MM.1S (cell line): ENCODE data around the gene ADAMTS2.

Experiments
- DNase-seq: peaks from one replicate; pipeline ENCODE4 v3.0.0-alpha.2; 2015
- H2AFZ ChIP-seq: fragments of 300-600 bp; sonication (generic); 2 replicates; pipeline ENCODE4 v1.6.0; 2016; ENCODE audit warnings: antibody characterized with exemption, low read length
- H3F3A ChIP-seq: fragments of 300-600 bp; sonication (generic); 2 replicates; pipeline ENCODE4 v1.6.1; 2016; ENCODE audit warnings: mild to moderate bottlenecking, antibody characterized with exemption, low read length, moderate library complexity, mixed read lengths; ENCODE audit not compliant: insufficient read depth
- H3K27ac ChIP-seq: fragments of 300-600 bp; sonication (generic); 2 replicates; pipeline ENCODE4 v1.5.1; 2016; ENCODE audit warnings: mild to moderate bottlenecking, low read length
- H3K27me3 ChIP-seq: fragments of 300-600 bp; sonication (generic); replicated peaks from 2 replicates; pipeline ENCODE4 v1.6.0; 2016; ENCODE audit warnings: low read length; ENCODE audit not compliant: insufficient read depth
- H3K36me3 ChIP-seq: fragments of 300-600 bp; sonication (generic); replicated peaks from 2 replicates; pipeline ENCODE4 v1.6.1; 2016; ENCODE audit warnings: mild to moderate bottlenecking, low read length, mixed read lengths; ENCODE audit not compliant: insufficient read depth
- H3K4me1 ChIP-seq: fragments of 300-600 bp; sonication (generic); 2 replicates; pipeline ENCODE4 v1.6.1; 2016; ENCODE audit warnings: low read length, mixed read lengths
- H3K4me2 ChIP-seq: fragments of 300-600 bp; sonication (generic); 2 replicates; pipeline ENCODE4 v1.6.0; 2016; ENCODE audit warnings: low read depth, low read length
- H3K4me3 ChIP-seq: fragments of 300-600 bp; sonication (generic); 2 replicates; pipeline ENCODE4 v1.5.1; 2016; ENCODE audit warnings: low read length, mixed read lengths
- H3K79me2 ChIP-seq: fragments of 300-600 bp; sonication (generic); 2 replicates; pipeline ENCODE4 v1.6.1; 2016; ENCODE audit warnings: mixed run types, low read length, mixed read lengths
- H3K9ac ChIP-seq: fragments of 300-600 bp; sonication (generic); 2 replicates; pipeline ENCODE4 v1.6.1; 2016; ENCODE audit warnings: low read length, mixed read lengths
- H3K9me2 ChIP-seq: fragments of 300-600 bp; sonication (generic); replicated peaks from 2 replicates; pipeline ENCODE4 v1.6.1; 2016; ENCODE audit warnings: mild to moderate bottlenecking, low read length, mixed read lengths; ENCODE audit not compliant: insufficient read depth
- H3K9me3 ChIP-seq: fragments of 300-600 bp; sonication (generic); replicated peaks from 2 replicates; pipeline ENCODE4 v1.6.1; 2016; ENCODE audit warnings: mild to moderate bottlenecking, low read length, mixed read lengths; ENCODE audit not compliant: insufficient read depth
- H4K20me1 ChIP-seq: fragments of 300-600 bp; sonication (generic); 2 replicates; pipeline ENCODE4 v1.6.1; 2016; ENCODE audit warnings: mild to moderate bottlenecking, low read length, moderate library complexity, mixed read lengths; ENCODE audit not compliant: insufficient read depth
- CTCF ChIP-seq: fragments of 300-600 bp; sonication (generic); IDR thresholded peaks from 2 replicates; pipeline ENCODE4 v1.5.1; 2016; ENCODE audit warnings: antibody characterized with exemption, low read length, mixed read lengths
- EZH2 ChIP-seq: fragments of 300-600 bp; sonication (generic); optimal IDR thresholded peaks from 2 replicates; pipeline ENCODE3; 2017; ENCODE audit warnings: low read depth, mild to moderate bottlenecking, antibody characterized with exemption, low read length, mixed read lengths
- EZH2phosphoT487 ChIP-seq: fragments of 300-600 bp; sonication (generic); IDR thresholded peaks from 2 replicates; pipeline ENCODE4 v1.6.1; 2018; ENCODE audit warnings: antibody characterized with exemption, low read length

The ADAMTS2 gene

GRCh38 chr5:179310439-179311090, 34.7 kb downstream of the ADAMTS2 start:
- Histone ChIP-seq H2AFZ (no peak overlapping the region), H3K27me3 (no peaks in the 10 kb centered on the region; the same call in 1 of the 2 replicates), H4K20me1 (no peaks in the 10 kb centered on the region), H3K4me3 (no peak overlapping the region), H3K4me1 (no peaks in the 10 kb centered on the region), H3K79me2 (no peaks in the 10 kb centered on the region), H3K9ac (no peak overlapping the region), H3K9me3 (no peaks in the 10 kb centered on the region), H3K9me2 (no peaks in the 10 kb centered on the region), H3K4me2 (no peak overlapping the region), H3F3A (no peaks in the 10 kb centered on the region), H3K36me3 (no peaks in the 10 kb centered on the region), H3K27ac (no peak overlapping the region)
- no peak for TF ChIP-seq EZH2
- no peak for TF ChIP-seq CTCF
- TF ChIP-seq EZH2phosphoT487: no peak
- DNase-seq: no peak

GRCh38 chr5:179309751-179310320, 35.4 kb downstream of the ADAMTS2 start:
- Histone ChIP-seq H3K4me1 (no peaks in the 10 kb centered on the region), H3K27me3 (no peaks in the 10 kb centered on the region; the same call in 1 of the 2 replicates), H3K4me3 (no peak overlapping the region), H3K79me2 (no peaks in the 10 kb centered on the region), H3K4me2 (no peak overlapping the region), H4K20me1 (no peaks in the 10 kb centered on the region), H3K9me2 (no peaks in the 10 kb centered on the region), H3F3A (no peaks in the 10 kb centered on the region), H3K9me3 (no peaks in the 10 kb centered on the region), H3K9ac (no peak overlapping the region), H3K36me3 (no peaks in the 10 kb centered on the region), H3K27ac (no peak overlapping the region), H2AFZ (no peak overlapping the region)
- no peak for DNase-seq
- TF ChIP-seq EZH2phosphoT487 (no peak), EZH2 (no peak), CTCF (no peak)

- H3K4me3 ChIP-seq: no peak overlapping the region
- H3K9me2 ChIP-seq: no peaks in the 10 kb centered on the region
- H3F3A ChIP-seq: no peaks in the 10 kb centered on the region
- H3K9me3 ChIP-seq: no peaks in the 10 kb centered on the region
- H4K20me1 ChIP-seq: no peaks in the 10 kb centered on the region
- H3K9ac ChIP-seq: no peak overlapping the region
- TF ChIP-seq EZH2phosphoT487 (no peak), EZH2 (no peak), CTCF (no peak)
- no peak overlapping the region for H3K27ac ChIP-seq
- H3K79me2 ChIP-seq: no peaks in the 10 kb centered on the region
- no peaks in the 10 kb centered on the region for H3K4me1 ChIP-seq
- H3K36me3 ChIP-seq: no peaks in the 10 kb centered on the region
- H3K27me3 ChIP-seq: no peaks in the 10 kb centered on the region; the same call in 1 of the 2 replicates
- no peak overlapping the region for H3K4me2 ChIP-seq
- DNase-seq: no peak
- no peak overlapping the region for H2AFZ ChIP-seq
These were observed 35.9 kb downstream of the ADAMTS2 start for GRCh38 chr5:179309383-179309670.
